AG04449 (cell line): ENCODE measurements around the gene HMGB1.
A peak's percentile ranks its signal among the peaks of the same experiment; 100 is the strongest.
"Not testable (repeated sequence)": the region's sequence is repeated elsewhere in the genome, so short reads cannot be mapped to it uniquely, and the experiment has no call there.

Experiments used
- CTCF ChIA-PET: fragments of 350-600 bp; formaldehyde crosslinking; extraction: SDS; loops from one replicate; lab custom pipeline; 2021; ENCODE audit warnings: antibody characterized with exemption; lab: Yijun Ruan, JAX
- POLR2A ChIA-PET: fragments of 400-600, 350-600 bp; formaldehyde crosslinking; extraction: SDS; loops from one replicate; lab custom pipeline; 2020; ENCODE audit warnings: antibody characterized with exemption, inconsistent platforms; lab: Yijun Ruan, JAX
- DNase-seq: peaks from one replicate; pipeline ENCODE4 v3.0.0-alpha.2; 2010; ENCODE audit warnings: low read depth, low spot score
- H3K4me3 ChIP-seq: 2 replicates; pipeline ENCODE4 v1.5.1; 2011; ENCODE audit warnings: low read depth, mild to moderate bottlenecking, control low read depth, low read length
- TF ChIP-seq, protein P1 (sequence below): IDR thresholded peaks from one replicate; pipeline ENCODE4 v1.5.1; 2011; ENCODE audit warnings: mild to moderate bottlenecking, moderate library complexity, low read length, control low read depth, inconsistent platforms; ENCODE audit not compliant: insufficient read depth; ENCODE audit errors: missing control alignments

The HMGB1 gene

DNA sequence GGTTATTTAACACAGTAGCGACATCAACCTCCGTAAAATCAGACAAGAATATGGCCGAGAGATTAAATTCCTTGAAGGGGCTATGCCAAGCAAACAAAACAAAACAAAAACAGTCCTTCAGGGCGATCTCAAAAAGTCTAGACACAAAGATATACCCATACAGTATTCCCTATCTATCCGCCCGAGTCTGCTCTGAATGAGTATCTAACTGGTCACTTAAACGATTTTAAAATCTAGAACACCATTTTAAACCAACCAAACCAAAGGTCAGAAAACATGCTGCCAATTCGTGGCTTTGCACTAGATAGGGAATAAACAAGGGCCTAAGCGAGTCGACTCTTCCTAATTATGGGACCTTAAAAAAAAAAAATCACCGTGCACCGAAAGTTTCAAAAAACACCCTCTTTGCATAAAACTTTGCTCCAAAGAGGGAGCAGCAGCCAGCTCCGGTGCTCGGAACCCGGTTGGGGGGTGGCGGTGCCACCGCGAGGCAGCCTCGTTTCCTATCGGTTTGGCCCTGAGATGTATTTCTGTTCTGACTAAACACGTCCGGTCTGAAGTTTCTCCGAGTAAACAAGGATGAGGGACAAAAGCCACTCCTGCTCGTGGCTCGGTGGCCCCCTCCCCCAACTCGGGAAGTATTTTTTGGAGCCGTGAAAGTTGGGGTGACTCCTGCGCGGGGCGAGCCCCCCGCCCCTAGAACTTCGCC lies 1.8 kb downstream of the HMGB1 start:
- DNase-seq: no peak
- CTCF ChIA-PET: no interaction called here
- peak overlapping the region; percentile 68 for H3K4me3 ChIP-seq
- POLR2A ChIA-PET: interaction anchor here (0.6 kb wide), 1 partner anchor 54 kb away, joined by 3 read pairs; no protein-coding TSS in a partner anchor
- TF ChIP-seq, protein P1, sequence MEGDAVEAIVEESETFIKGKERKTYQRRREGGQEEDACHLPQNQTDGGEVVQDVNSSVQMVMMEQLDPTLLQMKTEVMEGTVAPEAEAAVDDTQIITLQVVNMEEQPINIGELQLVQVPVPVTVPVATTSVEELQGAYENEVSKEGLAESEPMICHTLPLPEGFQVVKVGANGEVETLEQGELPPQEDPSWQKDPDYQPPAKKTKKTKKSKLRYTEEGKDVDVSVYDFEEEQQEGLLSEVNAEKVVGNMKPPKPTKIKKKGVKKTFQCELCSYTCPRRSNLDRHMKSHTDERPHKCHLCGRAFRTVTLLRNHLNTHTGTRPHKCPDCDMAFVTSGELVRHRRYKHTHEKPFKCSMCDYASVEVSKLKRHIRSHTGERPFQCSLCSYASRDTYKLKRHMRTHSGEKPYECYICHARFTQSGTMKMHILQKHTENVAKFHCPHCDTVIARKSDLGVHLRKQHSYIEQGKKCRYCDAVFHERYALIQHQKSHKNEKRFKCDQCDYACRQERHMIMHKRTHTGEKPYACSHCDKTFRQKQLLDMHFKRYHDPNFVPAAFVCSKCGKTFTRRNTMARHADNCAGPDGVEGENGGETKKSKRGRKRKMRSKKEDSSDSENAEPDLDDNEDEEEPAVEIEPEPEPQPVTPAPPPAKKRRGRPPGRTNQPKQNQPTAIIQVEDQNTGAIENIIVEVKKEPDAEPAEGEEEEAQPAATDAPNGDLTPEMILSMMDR: no peak

DNA sequence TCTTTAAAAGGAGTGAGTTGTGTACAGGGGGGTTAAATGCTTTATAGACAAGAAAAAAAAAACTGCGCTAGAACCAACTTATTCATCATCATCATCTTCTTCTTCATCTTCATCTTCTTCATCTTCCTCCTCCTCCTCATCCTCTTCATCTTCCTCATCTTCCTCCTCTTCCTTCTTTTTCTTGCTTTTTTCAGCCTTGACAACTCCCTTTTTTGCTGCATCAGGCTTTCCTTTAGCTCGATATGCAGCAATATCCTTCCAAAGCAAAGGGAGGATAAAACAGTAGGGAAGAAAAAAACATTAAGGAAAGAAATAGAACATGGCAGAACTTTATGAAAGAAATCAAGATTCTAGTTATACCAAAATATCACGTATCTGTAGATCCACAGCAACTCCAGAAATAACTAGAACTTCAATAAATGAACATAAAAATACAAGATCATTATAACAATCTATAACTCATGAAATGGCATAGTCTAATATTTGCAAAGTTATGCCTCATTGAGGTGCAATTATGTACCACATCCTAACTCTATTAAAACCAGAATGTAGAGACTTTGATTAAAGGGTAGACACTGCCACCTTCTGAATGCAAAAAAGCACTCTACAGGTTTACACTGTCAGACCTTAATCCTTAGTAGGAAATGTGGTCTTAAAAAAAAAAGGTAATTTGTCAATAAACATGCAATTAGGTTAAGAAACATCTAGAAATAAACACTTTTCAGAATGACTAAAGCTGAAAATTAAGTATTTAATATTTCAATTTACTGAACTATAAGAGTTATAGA lies 4.3 kb downstream of the HMGB1 start:
- CTCF ChIA-PET: interaction anchor here (0.6 to 2.6 kb wide), 17 partner anchors 13 to 344 kb away, joined by 3 to 39 read pairs (median 3); no protein-coding TSS in a partner anchor
- H3K4me3 ChIP-seq, POLR2A ChIA-PET, DNase-seq: not testable (repeated sequence)
- TF ChIP-seq, protein P1: peak; percentile 43

DNA sequence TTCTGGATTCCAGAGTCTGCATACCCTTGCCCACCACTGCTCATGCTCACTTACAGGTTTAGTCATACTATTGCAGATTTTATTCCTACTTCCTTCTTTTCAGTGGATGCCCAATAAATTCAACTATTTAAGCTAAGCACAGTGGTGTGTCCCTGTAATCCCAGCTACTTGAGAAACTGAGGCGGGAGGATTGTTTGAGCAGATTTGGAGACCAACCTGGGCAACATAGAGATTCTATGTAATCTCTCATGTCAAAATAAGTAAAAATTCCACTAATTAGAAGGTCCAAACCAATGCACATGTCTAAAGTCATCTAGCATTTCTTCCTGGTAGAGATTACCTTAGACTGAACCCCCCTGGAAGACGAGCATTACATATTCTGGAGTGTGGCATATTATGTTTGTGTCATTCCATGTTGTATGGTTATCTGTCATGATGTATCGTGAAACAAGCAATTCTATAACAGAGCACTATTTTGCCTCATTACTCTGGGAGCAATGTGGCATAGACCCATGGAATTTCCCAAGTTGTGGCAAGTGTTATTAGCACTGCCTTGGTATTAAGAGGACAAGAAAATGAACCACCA lies 8.3 kb downstream of the HMGB1 start:
- TF ChIP-seq, protein P1: no peak
- DNase-seq: no peak
- H3K4me3 ChIP-seq: no peak overlapping the region
- CTCF ChIA-PET: interaction anchor here (1.2 kb wide), 1 partner anchor 325 kb away, joined by 3 read pairs; no protein-coding TSS in a partner anchor
- POLR2A ChIA-PET: no interaction called here

DNA sequence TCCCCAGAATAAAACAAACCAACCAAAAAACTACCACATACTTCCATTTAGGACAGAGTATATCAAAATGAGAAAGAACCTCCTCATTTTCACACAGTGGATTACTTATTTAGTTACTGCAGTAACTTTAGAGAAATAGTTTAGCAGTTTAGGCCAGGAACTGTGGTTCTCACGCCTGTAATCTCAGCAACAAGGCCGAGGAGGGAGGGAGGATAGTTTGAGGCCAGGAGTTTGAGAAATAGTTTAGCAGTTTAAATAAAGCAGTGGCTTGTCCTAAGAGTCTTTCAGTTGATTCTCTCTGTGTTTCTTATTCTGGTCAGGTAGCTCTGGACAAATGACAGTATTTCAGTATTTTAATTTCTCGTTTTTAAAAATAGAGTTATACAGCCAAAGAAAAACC lies 9.4 kb downstream of the HMGB1 start:
- H3K4me3 ChIP-seq: no peak overlapping the region
- TF ChIP-seq, protein P1: no peak
- no peak for DNase-seq
- ChIA-PET POLR2A (interaction anchor here (1.0 kb wide), 1 partner anchor 50 kb away, joined by 3 read pairs; no protein-coding TSS in a partner anchor), CTCF (interaction anchor here (1.8 kb wide), 1 partner anchor 324 kb away, joined by 9 read pairs; no protein-coding TSS in a partner anchor)

DNA sequence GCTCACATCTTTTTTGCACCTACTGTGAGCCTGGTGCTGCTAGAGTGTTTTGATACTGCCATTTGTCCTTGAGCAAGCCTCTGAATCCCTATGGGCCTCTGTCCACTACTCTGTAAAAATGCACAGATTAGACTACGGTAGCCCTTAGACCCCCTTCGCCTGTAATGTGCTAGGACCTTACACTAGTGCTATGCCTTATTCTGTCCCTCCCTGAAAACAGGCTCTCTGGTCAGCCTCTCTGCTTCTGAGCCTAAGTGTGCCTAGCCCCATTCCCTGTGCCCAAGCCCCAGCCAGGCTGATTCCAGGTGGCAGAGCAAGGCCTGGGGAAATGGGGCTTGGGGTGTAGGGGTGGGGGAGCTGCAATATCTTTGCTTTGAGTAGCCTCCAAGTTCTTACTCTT lies 10.7 kb downstream of the HMGB1 start:
- no peak overlapping the region for H3K4me3 ChIP-seq
- POLR2A ChIA-PET: no interaction called here
- CTCF ChIA-PET: interaction anchor here (1.0 to 1.8 kb wide), 2 partner anchors 9 to 323 kb away, joined by 3 to 9 read pairs; no protein-coding TSS in a partner anchor

More for the DNA sequence above, 10.7 kb downstream of the HMGB1 start:
- no peak for DNase-seq
- TF ChIP-seq, protein P1: no peak
